ENCODE results near the gene NUBPL.

DNA sequence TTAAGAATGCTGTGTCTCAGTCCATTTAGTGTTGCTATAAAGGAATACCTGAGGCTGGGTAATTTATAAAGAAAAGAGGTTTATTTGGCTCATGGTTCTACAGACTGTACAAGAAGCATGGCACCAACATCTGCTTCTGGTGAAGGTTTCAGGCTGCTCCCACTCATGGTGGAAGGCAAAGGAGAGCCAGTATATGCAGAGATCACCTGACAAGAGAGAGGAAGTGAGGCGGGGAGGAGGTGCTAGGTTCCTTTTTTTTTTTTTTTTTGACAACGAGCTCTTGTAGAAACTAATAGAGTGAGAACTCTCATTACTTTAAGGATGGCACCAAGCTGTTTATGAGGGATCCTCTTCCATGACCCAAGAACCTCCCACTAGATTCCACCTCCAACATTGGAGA, 121.6 kb downstream of the NUBPL start:
- TF ChIP-seq, protein P1, sequence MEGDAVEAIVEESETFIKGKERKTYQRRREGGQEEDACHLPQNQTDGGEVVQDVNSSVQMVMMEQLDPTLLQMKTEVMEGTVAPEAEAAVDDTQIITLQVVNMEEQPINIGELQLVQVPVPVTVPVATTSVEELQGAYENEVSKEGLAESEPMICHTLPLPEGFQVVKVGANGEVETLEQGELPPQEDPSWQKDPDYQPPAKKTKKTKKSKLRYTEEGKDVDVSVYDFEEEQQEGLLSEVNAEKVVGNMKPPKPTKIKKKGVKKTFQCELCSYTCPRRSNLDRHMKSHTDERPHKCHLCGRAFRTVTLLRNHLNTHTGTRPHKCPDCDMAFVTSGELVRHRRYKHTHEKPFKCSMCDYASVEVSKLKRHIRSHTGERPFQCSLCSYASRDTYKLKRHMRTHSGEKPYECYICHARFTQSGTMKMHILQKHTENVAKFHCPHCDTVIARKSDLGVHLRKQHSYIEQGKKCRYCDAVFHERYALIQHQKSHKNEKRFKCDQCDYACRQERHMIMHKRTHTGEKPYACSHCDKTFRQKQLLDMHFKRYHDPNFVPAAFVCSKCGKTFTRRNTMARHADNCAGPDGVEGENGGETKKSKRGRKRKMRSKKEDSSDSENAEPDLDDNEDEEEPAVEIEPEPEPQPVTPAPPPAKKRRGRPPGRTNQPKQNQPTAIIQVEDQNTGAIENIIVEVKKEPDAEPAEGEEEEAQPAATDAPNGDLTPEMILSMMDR (IDR thresholded peaks at IDR 0.05) = no peak
- no peak for TF ChIP-seq POLR2A (IDR thresholded peaks at IDR 0.05)

Data from Peyer's patch (tissue), 4 donors.